ENCODE measurements around the gene CGB5. TPM values are rescaled to one million over a fixed set of nuclear protein-coding genes. Genes with fewer than 3 reads are reported as not detected.
"Not testable (repeated sequence)": the region's sequence is repeated elsewhere in the genome, so short reads cannot be mapped to it uniquely, and the experiment has no call there.

The CGB5 gene
- total and polyA plus RNA-seq, 2 donors (not counting 3 experiments of a cell fraction or from before 2014, with no cell fraction given): not detected

DNA sequence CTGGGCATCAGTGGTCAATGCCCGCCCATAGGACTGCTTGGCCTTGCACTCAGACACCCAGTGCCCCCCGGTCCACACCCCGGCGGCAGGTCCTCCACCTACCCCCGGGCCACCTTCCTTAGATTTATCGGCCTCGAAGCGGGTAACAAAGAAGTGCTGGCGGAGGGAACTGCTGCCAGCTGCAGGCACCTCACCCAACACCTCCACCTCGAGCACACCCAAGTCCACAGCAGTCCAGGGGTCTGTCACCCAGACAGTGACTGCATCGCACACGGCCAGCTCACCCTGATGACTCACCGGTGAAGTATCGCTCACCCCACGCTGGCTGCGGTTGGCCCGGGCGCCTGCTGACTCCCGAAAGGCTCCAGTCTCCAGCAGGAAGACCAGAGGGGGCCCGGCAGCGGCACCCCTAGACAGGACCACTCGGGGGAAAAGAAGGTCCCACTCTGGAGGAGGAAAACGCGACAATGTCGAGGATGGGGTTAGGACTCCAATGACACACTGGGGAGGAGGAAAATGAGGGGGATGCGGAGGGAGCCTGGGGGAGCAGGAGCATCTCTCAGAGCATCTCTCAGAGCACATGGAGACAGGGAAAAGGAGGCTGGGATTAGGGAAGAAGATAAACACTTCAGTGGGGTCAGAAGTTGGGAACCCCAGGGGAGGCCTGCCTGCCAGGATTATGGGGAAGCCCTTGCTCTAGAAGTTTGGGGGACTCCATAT lies 4.9 kb upstream of the CGB5 start:
- dilution Hi-C loops (cut with MboI; ENCODE audit: extremely low pct_ligation_motif_present, low sequenced_read_pairs); H3K9ac ChIP-seq (replicated peaks; ENCODE audit: extremely low read depth, insufficient read depth, low read length); H3K36me3 ChIP-seq (ENCODE audit: control insufficient read depth in 2 of 2, extremely low read depth in 1 of 2, insufficient read depth in 2 of 2, low read length in 2 of 2); FAIRE-seq; BruUV-seq (replicated peaks); H4K20me1 ChIP-seq (replicated peaks; ENCODE audit: control insufficient read depth, extremely low read depth, insufficient read depth, low read length); H3K4me1 ChIP-seq (ENCODE audit: control insufficient read depth, extremely low read depth, insufficient read depth, low read length); POLR2A ChIA-PET; H3K9me1 ChIP-seq (replicated peaks; ENCODE audit: control insufficient read depth, extremely low read depth, insufficient read depth, low read length); H3K4me2 ChIP-seq (ENCODE audit: insufficient read depth, low read length); CTCF ChIA-PET; H2AFZ ChIP-seq (ENCODE audit: low read depth, low read length); H3K27me3 ChIP-seq (ENCODE audit: control insufficient read depth in 2 of 2, insufficient read depth in 2 of 2, low read length in 2 of 2); H3K9me3 ChIP-seq (replicated peaks; ENCODE audit: control insufficient read depth, insufficient read depth, low read length); H3K27ac ChIP-seq (ENCODE audit: insufficient read depth, low read depth, low read length); DNase-seq (ENCODE audit: low read depth, low spot score); H3K4me3 ChIP-seq (replicated peaks in 1 of 3; ENCODE audit: insufficient read depth in 1 of 3, low read depth in 1 of 3, low read length in 3 of 3); H3K79me2 ChIP-seq (ENCODE audit: control insufficient read depth, insufficient read depth, low read length); intact Hi-C loops (cut with micrococcal nuclease): not testable (repeated sequence)

DNA sequence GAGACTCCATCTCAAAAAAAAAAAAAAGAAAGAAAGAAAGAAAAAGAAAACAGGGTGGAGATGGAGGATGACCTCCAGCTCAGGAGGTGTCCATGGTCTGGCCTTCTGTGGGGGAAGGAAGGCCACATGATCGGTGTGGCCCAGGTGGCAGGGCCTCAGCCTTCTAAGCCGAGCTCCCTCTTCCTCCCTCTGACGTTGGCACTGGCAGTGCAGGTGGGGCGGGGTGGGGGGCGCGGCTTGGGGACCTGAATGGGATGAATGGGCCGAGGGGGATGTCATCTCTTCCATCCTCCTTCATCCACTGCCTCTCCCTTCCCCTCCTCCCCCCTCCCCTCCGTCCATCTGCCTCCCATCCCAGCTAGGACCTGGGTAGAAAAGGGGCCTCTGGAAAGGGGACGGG lies 3.9 kb upstream of the CGB5 start:
- H3K9me3 ChIP-seq (replicated peaks; ENCODE audit: control insufficient read depth, insufficient read depth, low read length); POLR2A ChIA-PET; H3K9me1 ChIP-seq (replicated peaks; ENCODE audit: control insufficient read depth, extremely low read depth, insufficient read depth, low read length); H3K27ac ChIP-seq (ENCODE audit: insufficient read depth, low read depth, low read length); H3K27me3 ChIP-seq (ENCODE audit: control insufficient read depth in 2 of 2, insufficient read depth in 2 of 2, low read length in 2 of 2); H2AFZ ChIP-seq (ENCODE audit: low read depth, low read length); BruUV-seq (replicated peaks); H3K4me3 ChIP-seq (replicated peaks in 1 of 3; ENCODE audit: insufficient read depth in 1 of 3, low read depth in 1 of 3, low read length in 3 of 3); H3K4me2 ChIP-seq (ENCODE audit: insufficient read depth, low read length); intact Hi-C loops (cut with micrococcal nuclease); FAIRE-seq; DNase-seq (ENCODE audit: low read depth, low spot score); H4K20me1 ChIP-seq (replicated peaks; ENCODE audit: control insufficient read depth, extremely low read depth, insufficient read depth, low read length); H3K79me2 ChIP-seq (ENCODE audit: control insufficient read depth, insufficient read depth, low read length); H3K4me1 ChIP-seq (ENCODE audit: control insufficient read depth, extremely low read depth, insufficient read depth, low read length); H3K36me3 ChIP-seq (ENCODE audit: control insufficient read depth in 2 of 2, extremely low read depth in 1 of 2, insufficient read depth in 2 of 2, low read length in 2 of 2); dilution Hi-C loops (cut with MboI; ENCODE audit: extremely low pct_ligation_motif_present, low sequenced_read_pairs); H3K9ac ChIP-seq (replicated peaks; ENCODE audit: extremely low read depth, insufficient read depth, low read length): not testable (repeated sequence)
- CTCF ChIA-PET: interaction anchor here (0.9 kb wide), 1 partner anchor 42 kb away, joined by 3 read pairs; no protein-coding TSS in a partner anchor
